ENCODE data around the gene TTC7B.
"Not testable (repeated sequence)": the region's sequence is repeated elsewhere in the genome, so short reads cannot be mapped to it uniquely, and the experiment has no call there.

The TTC7B gene

GRCh38 chr14:90532826-90533525 lies 283.3 kb downstream of the TTC7B start:
- Histone ChIP-seq H3K36me3 (no peaks in the 10 kb centered on the region), H3K4me3 (ENCODE audit: low read depth, low read length) (no peak overlapping the region), H3K27me3 (no peaks in the 10 kb centered on the region), H3K9me3 (no peaks in the 10 kb centered on the region; the same call in 1 of the 2 replicates), H3K4me1 (no peaks in the 10 kb centered on the region)
- DNase-seq = no peak
- TF ChIP-seq CTCF (IDR thresholded peaks at IDR 0.05; ENCODE audit: low read depth, low read length) = no peak

- Histone ChIP-seq H3K4me3 (ENCODE audit: low read depth, low read length) (no peak overlapping the region), H3K27me3 (no peaks in the 10 kb centered on the region), H3K4me1 (no peaks in the 10 kb centered on the region), H3K9me3 (no peaks in the 10 kb centered on the region; the same call in none of the 2 replicates), H3K36me3 (no peaks in the 10 kb centered on the region)
- TF ChIP-seq CTCF (IDR thresholded peaks at IDR 0.05; ENCODE audit: low read depth, low read length) = no peak
- no peak for DNase-seq
Measured at GRCh38 chr14:90531497-90531896, 284.7 kb downstream of the TTC7B start.

- Histone ChIP-seq H3K4me3 (ENCODE audit: low read depth, low read length) (no peak overlapping the region), H3K9me3 (no peaks in the 10 kb centered on the region; the same call in none of the 2 replicates), H3K36me3 (no peaks in the 10 kb centered on the region), H3K4me1 (no peaks in the 10 kb centered on the region), H3K27me3 (no peaks in the 10 kb centered on the region)
- TF ChIP-seq CTCF (IDR thresholded peaks at IDR 0.05; ENCODE audit: low read depth, low read length) = no peak
- no peak for DNase-seq
Measured at GRCh38 chr14:90530523-90530922, 285.7 kb downstream of the TTC7B start.

- Histone ChIP-seq H3K4me3 (ENCODE audit: low read depth, low read length) (no peak overlapping the region), H3K9me3 (no peaks in the 10 kb centered on the region; the same call in none of the 2 replicates), H3K36me3 (no peaks in the 10 kb centered on the region), H3K4me1 (no peaks in the 10 kb centered on the region), H3K27me3 (no peaks in the 10 kb centered on the region)
- no peak for DNase-seq
- no peak for TF ChIP-seq CTCF (IDR thresholded peaks at IDR 0.05; ENCODE audit: low read depth, low read length)
Measured at GRCh38 chr14:90527978-90528377, 288.3 kb downstream of the TTC7B start.

GRCh38 chr14:90526536-90526935 lies 289.7 kb downstream of the TTC7B start:
- H3K36me3 ChIP-seq, DNase-seq: not testable (repeated sequence)

GRCh38 chr14:90525353-90526028 lies 290.7 kb downstream of the TTC7B start:
- H3K4me1 ChIP-seq = peaks cover 15% of the 10 kb centered on the region
- DNase-seq; H3K36me3 ChIP-seq; H3K4me3 ChIP-seq (ENCODE audit: low read depth, low read length); H3K27me3 ChIP-seq; H3K9me3 ChIP-seq: not testable (repeated sequence)

More at GRCh38 chr14:90526536-90526935, 289.7 kb downstream of the TTC7B start:
- not testable (repeated sequence) for H3K4me1 ChIP-seq; H3K4me3 ChIP-seq (ENCODE audit: low read depth, low read length); H3K27me3 ChIP-seq; H3K9me3 ChIP-seq

Data from BE2C (cell line).